ENCODE measurements around the gene SH2D6. TPM values are rescaled to one million over a fixed set of nuclear protein-coding genes. Genes with fewer than 3 reads are reported as not detected.

SH2D6 gene
- total RNA-seq, 5 donors from 2014 or later (not counting 1 experiment from before 2014, with no cell fraction given) = 0.49 to 1.1 (median 0.60) TPM; not detected in 1

DNA sequence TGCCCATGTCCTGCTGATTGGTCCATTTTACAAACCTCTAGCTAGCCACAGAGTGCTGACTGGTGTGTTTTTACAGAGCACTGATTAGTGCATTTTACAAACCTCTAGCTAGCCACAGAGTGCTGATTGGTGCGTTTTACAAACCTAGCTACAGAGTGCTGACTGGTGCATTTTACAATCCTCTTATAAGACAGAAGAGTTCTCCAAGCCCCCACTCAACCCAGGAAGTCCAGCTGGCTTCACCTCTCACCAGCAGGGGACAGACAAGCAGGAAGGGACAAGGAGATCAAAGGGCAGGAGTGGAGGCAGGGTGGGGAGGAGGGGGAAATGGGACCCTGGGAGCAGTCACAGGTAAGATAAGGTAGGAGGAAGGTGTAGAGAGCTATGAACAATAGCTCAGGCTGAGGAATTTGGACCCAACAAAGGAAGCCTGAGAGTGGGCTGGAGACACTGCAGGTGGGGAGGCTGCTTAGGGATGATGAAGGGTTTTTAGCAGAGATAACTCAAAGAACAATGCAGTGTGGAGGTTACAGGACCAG lies 37.1 kb downstream of the SH2D6 start:
- H3K27ac Mint-ChIP-seq = no peak overlapping the region
- CTCF ChIA-PET = no interaction called here
- Histone ChIP-seq H3K36me3 (ENCODE audit: control insufficient read depth in 2 of 2, extremely low read depth in 1 of 2, insufficient read depth in 1 of 2, low read length in 1 of 2) (no peaks in the 10 kb centered on the region), H3K27me3 (replicated peaks in 1 of 2; ENCODE audit: control insufficient read depth in 2 of 2, extremely low read depth in 1 of 2, insufficient read depth in 2 of 2, low read length in 1 of 2) (peaks cover 0 to 3% of the 10 kb centered on the region in 2 experiments), H3K4me1 (ENCODE audit: control insufficient read depth in 1 of 2, extremely low read depth in 1 of 2, insufficient read depth in 2 of 2, low read length in 2 of 2) (no peaks in the 10 kb centered on the region), H3K4me3 (ENCODE audit: control insufficient read depth in 1 of 2, extremely low read depth in 1 of 2, low read length in 1 of 2) (no peak overlapping the region), H3K9me3 (no peaks in the 10 kb centered on the region), H3K27ac (ENCODE audit: low read length) (no peak overlapping the region)
- WGBS (ENCODE audit: insufficient coverage) = no CpG with 5 or more reads among the region's 1 CpG
- POLR2A ChIA-PET = no interaction called here
- H3K4me3 Mint-ChIP-seq = no peak overlapping the region
- no peak for ATAC-seq (replicated peaks in 1 of 4)
- no peaks in the 10 kb centered on the region for H3K4me1 Mint-ChIP-seq
- no peaks in the 10 kb centered on the region for H3K36me3 Mint-ChIP-seq
- no peaks in the 10 kb centered on the region for H3K27me3 Mint-ChIP-seq
- no peaks in the 10 kb centered on the region for H3K9me3 Mint-ChIP-seq
- no peak for DNase-seq

DNA sequence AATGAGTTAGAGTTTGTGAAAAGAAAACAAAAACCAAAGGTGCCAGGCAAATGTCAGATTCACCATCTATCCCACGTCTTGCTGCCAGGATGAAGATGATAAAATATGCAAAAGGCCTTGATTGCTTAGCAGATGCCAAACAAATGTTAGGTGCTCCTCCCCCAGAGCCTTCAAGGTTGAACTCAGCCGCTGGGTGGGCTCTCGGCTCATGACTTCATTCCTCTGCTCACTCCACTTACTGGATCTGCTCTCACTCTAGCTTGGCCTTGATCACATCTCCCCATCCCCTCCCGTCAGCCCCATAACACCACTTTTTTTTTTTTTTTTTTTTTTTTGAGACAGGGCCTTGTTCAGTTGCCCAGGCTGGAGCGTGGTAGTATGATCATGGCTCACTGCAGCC lies 38.5 kb downstream of the SH2D6 start:
- H3K27me3 Mint-ChIP-seq = no peaks in the 10 kb centered on the region

GRCh38 chr2:85457877-85458316 lies 39.4 kb downstream of the SH2D6 start:
- 86% methylated on average over 5 of the region's 6 CpGs for WGBS (ENCODE audit: insufficient coverage)
- ChIA-PET CTCF (interaction anchor here in 1 of 2 donors (0.6 kb wide), 1 partner anchor 431 kb away, joined by 3 read pairs; no protein-coding TSS in a partner anchor), POLR2A (no interaction called here)
- no peaks in the 10 kb centered on the region for H3K36me3 Mint-ChIP-seq
- Histone ChIP-seq H3K4me3 (ENCODE audit: control insufficient read depth in 1 of 2, extremely low read depth in 1 of 2, low read length in 1 of 2) (no peak overlapping the region), H3K27me3 (replicated peaks in 1 of 2; ENCODE audit: control insufficient read depth in 2 of 2, extremely low read depth in 1 of 2, insufficient read depth in 2 of 2, low read length in 1 of 2) (peaks cover 0 to 3% of the 10 kb centered on the region in 2 experiments), H3K36me3 (ENCODE audit: control insufficient read depth in 2 of 2, extremely low read depth in 1 of 2, insufficient read depth in 1 of 2, low read length in 1 of 2) (no peaks in the 10 kb centered on the region), H3K27ac (ENCODE audit: low read length) (no peak overlapping the region), H3K4me1 (ENCODE audit: control insufficient read depth in 1 of 2, extremely low read depth in 1 of 2, insufficient read depth in 2 of 2, low read length in 2 of 2) (no peaks in the 10 kb centered on the region), H3K9me3 (no peaks in the 10 kb centered on the region)
- no peaks in the 10 kb centered on the region for H3K9me3 Mint-ChIP-seq
- ATAC-seq (replicated peaks in 1 of 4) (no peak), DNase-seq (no peak)
- no peaks in the 10 kb centered on the region for H3K27me3 Mint-ChIP-seq
- H3K27ac Mint-ChIP-seq = no peak overlapping the region
- H3K4me3 Mint-ChIP-seq = no peak overlapping the region
- H3K4me1 Mint-ChIP-seq = no peaks in the 10 kb centered on the region

More for the DNA sequence above, 38.5 kb downstream of the SH2D6 start:
- peaks cover 0 to 3% of the 10 kb centered on the region in 2 experiments for H3K27me3 ChIP-seq (replicated peaks in 1 of 2; ENCODE audit: control insufficient read depth in 2 of 2, extremely low read depth in 1 of 2, insufficient read depth in 2 of 2, low read length in 1 of 2)
- no peak for ATAC-seq (replicated peaks in 1 of 4)
- 89% methylated on average over 3 of the region's 5 CpGs for WGBS (ENCODE audit: insufficient coverage)
- no peaks in the 10 kb centered on the region for H3K9me3 ChIP-seq
- H3K27ac ChIP-seq (ENCODE audit: low read length) = no peak overlapping the region
- no peaks in the 10 kb centered on the region for H3K4me1 Mint-ChIP-seq
- H3K36me3 ChIP-seq (ENCODE audit: control insufficient read depth in 2 of 2, extremely low read depth in 1 of 2, insufficient read depth in 1 of 2, low read length in 1 of 2) = no peaks in the 10 kb centered on the region
- no peak for DNase-seq
- no peak overlapping the region for H3K4me3 ChIP-seq (ENCODE audit: control insufficient read depth in 1 of 2, extremely low read depth in 1 of 2, low read length in 1 of 2)
- H3K27ac Mint-ChIP-seq = no peak overlapping the region
- no peaks in the 10 kb centered on the region for H3K36me3 Mint-ChIP-seq
- H3K4me3 Mint-ChIP-seq = no peak overlapping the region
- CTCF ChIA-PET = no interaction called here
- H3K9me3 Mint-ChIP-seq = no peaks in the 10 kb centered on the region
- H3K4me1 ChIP-seq (ENCODE audit: control insufficient read depth in 1 of 2, extremely low read depth in 1 of 2, insufficient read depth in 2 of 2, low read length in 2 of 2) = no peaks in the 10 kb centered on the region
- POLR2A ChIA-PET = no interaction called here

GRCh38 chr2:85458601-85459563 lies 40.4 kb downstream of the SH2D6 start:
- no peaks in the 10 kb centered on the region for H3K4me1 ChIP-seq (ENCODE audit: control insufficient read depth in 1 of 2, extremely low read depth in 1 of 2, insufficient read depth in 2 of 2, low read length in 2 of 2)
- Mint-ChIP-seq H3K4me1 (no peaks in the 10 kb centered on the region), H3K27me3 (no peaks in the 10 kb centered on the region), H3K4me3 (no peak overlapping the region), H3K9me3 (no peaks in the 10 kb centered on the region), H3K27ac (no peak overlapping the region), H3K36me3 (no peaks in the 10 kb centered on the region)
- peaks cover 0 to 3% of the 10 kb centered on the region in 2 experiments for H3K27me3 ChIP-seq (replicated peaks in 1 of 2; ENCODE audit: control insufficient read depth in 2 of 2, extremely low read depth in 1 of 2, insufficient read depth in 2 of 2, low read length in 1 of 2)
- CTCF ChIA-PET = no interaction called here
- H3K9me3 ChIP-seq = no peaks in the 10 kb centered on the region
- no peaks in the 10 kb centered on the region for H3K36me3 ChIP-seq (ENCODE audit: control insufficient read depth in 2 of 2, extremely low read depth in 1 of 2, insufficient read depth in 1 of 2, low read length in 1 of 2)
- DNase-seq = no peak
- no peak overlapping the region for H3K27ac ChIP-seq (ENCODE audit: low read length)
- WGBS (ENCODE audit: insufficient coverage) = 71% methylated on average over 7 of the region's 12 CpGs
- ATAC-seq (replicated peaks in 1 of 4) = no peak
- H3K4me3 ChIP-seq (ENCODE audit: control insufficient read depth in 1 of 2, extremely low read depth in 1 of 2, low read length in 1 of 2) = no peak overlapping the region
- POLR2A ChIA-PET = no interaction called here

DNA sequence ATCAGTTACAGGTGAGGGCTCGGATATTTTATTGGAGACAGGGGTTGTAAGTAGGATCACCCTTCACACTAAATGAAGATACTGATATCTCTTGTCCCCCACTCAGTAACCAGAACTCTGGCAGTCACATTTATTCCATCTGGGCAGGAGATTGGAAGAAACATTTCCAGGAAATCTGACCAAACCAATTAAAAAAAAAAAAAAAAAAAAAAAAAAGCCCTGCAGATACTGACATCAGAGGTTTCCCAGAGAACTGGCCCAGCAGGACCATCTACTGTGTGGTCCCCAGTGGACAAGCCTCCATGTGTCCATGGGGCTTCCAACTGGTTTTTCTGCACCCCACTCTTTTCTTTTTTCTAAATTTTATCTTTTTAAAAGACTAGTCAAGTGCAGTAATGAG lies 41.3 kb downstream of the SH2D6 start:
- CTCF ChIA-PET = no interaction called here

DNA sequence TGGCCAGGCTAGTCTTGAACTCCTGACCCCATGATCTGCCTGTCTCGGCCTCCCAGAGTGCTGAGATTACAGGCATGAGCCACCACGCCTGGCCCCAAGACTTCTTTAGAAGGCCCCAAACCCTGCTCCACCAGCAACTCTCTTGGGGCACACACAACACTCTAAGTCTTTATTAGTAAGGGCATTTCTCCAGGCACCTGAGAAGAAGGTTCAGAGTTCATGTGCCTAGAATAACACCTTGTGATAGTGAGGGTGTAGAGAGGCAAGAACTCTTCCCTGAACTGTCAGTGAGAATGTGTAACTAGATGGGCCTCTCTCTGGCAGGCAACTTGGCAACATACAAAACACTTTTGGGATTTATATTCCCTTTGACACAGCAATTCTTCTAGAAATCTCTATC lies 43.8 kb downstream of the SH2D6 start:
- H3K4me3 Mint-ChIP-seq = no peak overlapping the region
- H3K27me3 Mint-ChIP-seq = no peaks in the 10 kb centered on the region
- CTCF ChIA-PET = interaction anchor here in 1 of 2 donors (0.7 kb wide), 1 partner anchor 93 kb away, joined by 4 read pairs; no protein-coding TSS in a partner anchor
- POLR2A ChIA-PET = no interaction called here
- H3K9me3 Mint-ChIP-seq = no peaks in the 10 kb centered on the region
- Histone ChIP-seq H3K36me3 (ENCODE audit: control insufficient read depth in 2 of 2, extremely low read depth in 1 of 2, insufficient read depth in 1 of 2, low read length in 1 of 2) (no peaks in the 10 kb centered on the region), H3K27me3 (replicated peaks in 1 of 2; ENCODE audit: control insufficient read depth in 2 of 2, extremely low read depth in 1 of 2, insufficient read depth in 2 of 2, low read length in 1 of 2) (no peaks in the 10 kb centered on the region), H3K9me3 (no peaks in the 10 kb centered on the region), H3K27ac (ENCODE audit: low read length) (no peak overlapping the region), H3K4me3 (ENCODE audit: control insufficient read depth in 1 of 2, extremely low read depth in 1 of 2, low read length in 1 of 2) (no peak overlapping the region), H3K4me1 (ENCODE audit: control insufficient read depth in 1 of 2, extremely low read depth in 1 of 2, insufficient read depth in 2 of 2, low read length in 2 of 2) (no peaks in the 10 kb centered on the region)
- no peaks in the 10 kb centered on the region for H3K4me1 Mint-ChIP-seq
- H3K27ac Mint-ChIP-seq = no peak overlapping the region
- H3K36me3 Mint-ChIP-seq = no peaks in the 10 kb centered on the region
- ATAC-seq (replicated peaks in 1 of 4) (no peak), DNase-seq (no peak)
- no CpG with 5 or more reads among the region's 2 CpGs for WGBS (ENCODE audit: insufficient coverage)

More for the DNA sequence above, 41.3 kb downstream of the SH2D6 start:
- no peak for ATAC-seq (replicated peaks in 1 of 4)
- no peaks in the 10 kb centered on the region for H3K9me3 ChIP-seq
- H3K27me3 ChIP-seq (replicated peaks in 1 of 2; ENCODE audit: control insufficient read depth in 2 of 2, extremely low read depth in 1 of 2, insufficient read depth in 2 of 2, low read length in 1 of 2) = peaks cover 0 to 3% of the 10 kb centered on the region in 2 experiments
- no peak overlapping the region for H3K27ac Mint-ChIP-seq
- H3K4me3 Mint-ChIP-seq = no peak overlapping the region
- H3K9me3 Mint-ChIP-seq = no peaks in the 10 kb centered on the region
- no peaks in the 10 kb centered on the region for H3K4me1 ChIP-seq (ENCODE audit: control insufficient read depth in 1 of 2, extremely low read depth in 1 of 2, insufficient read depth in 2 of 2, low read length in 2 of 2)
- whole genome bisulfite sequencing (ENCODE audit: insufficient coverage) = no CpG with 5 or more reads among the region's 1 CpG
- H3K36me3 ChIP-seq (ENCODE audit: control insufficient read depth in 2 of 2, extremely low read depth in 1 of 2, insufficient read depth in 1 of 2, low read length in 1 of 2) = no peaks in the 10 kb centered on the region
- H3K27me3 Mint-ChIP-seq = no peaks in the 10 kb centered on the region
- no peak overlapping the region for H3K4me3 ChIP-seq (ENCODE audit: control insufficient read depth in 1 of 2, extremely low read depth in 1 of 2, low read length in 1 of 2)
- no peak for DNase-seq
- POLR2A ChIA-PET = no interaction called here
- H3K36me3 Mint-ChIP-seq = no peaks in the 10 kb centered on the region
- H3K4me1 Mint-ChIP-seq = no peaks in the 10 kb centered on the region
- H3K27ac ChIP-seq (ENCODE audit: low read length) = no peak overlapping the region

All from T-cell (primary cell).